Endothelial cell of umbilical vein (primary cell): ENCODE data around the gene DKK3.

Experiments used
- CTCF ChIP-seq, 2 donors: IDR thresholded peaks; 1 replicate in 1 of 2; 2 replicates in 1 of 2; pipeline ENCODE4 v1.5.1; 2011; ENCODE audit warnings: low read length in 2 of 2, mild to moderate bottlenecking in 2 of 2, moderate library complexity in 2 of 2, control low read depth in 1 of 2, inconsistent platforms in 1 of 2, low read depth in 1 of 2; ENCODE audit not compliant: insufficient read depth in 1 of 2; ENCODE audit errors: extremely low read depth in 1 of 2
- EZH2 ChIP-seq: IDR thresholded peaks from 2 replicates; pipeline ENCODE4 v1.6.1; 2012; ENCODE audit warnings: borderline replicate concordance, low read depth, mild to moderate bottlenecking, moderate library complexity, low read length, inconsistent platforms; ENCODE audit not compliant: severe bottlenecking
- JUN ChIP-seq: IDR thresholded peaks from 2 replicates; pipeline ENCODE4 v1.6.1; 2011; ENCODE audit warnings: borderline replicate concordance, low read depth; ENCODE audit not compliant: insufficient read length, insufficient read depth
- MAX ChIP-seq: IDR thresholded peaks from 2 replicates; pipeline ENCODE4 v1.6.1; 2011; ENCODE audit not compliant: insufficient read depth, insufficient read length
- MYC ChIP-seq: IDR thresholded peaks from one replicate; pipeline ENCODE4 v1.6.1; 2011; ENCODE audit warnings: mild to moderate bottlenecking, low read depth, low read length
- POLR2A ChIP-seq: IDR thresholded peaks from 2 replicates; pipeline ENCODE4 v1.6.1; 2012; ENCODE audit warnings: low read depth, mild to moderate bottlenecking, control low read depth, low read length
- POLR2AphosphoS5 ChIP-seq: IDR thresholded peaks from 2 replicates; pipeline ENCODE4 v1.6.1; 2012; ENCODE audit warnings: low read depth, mild to moderate bottlenecking, control low read depth, low read length, moderate library complexity; ENCODE audit not compliant: insufficient read depth

GRCh38 chr11:11973361-11973800 lies 35.0 kb downstream of the DKK3 start:
- no peak for TF ChIP-seq JUN
- TF ChIP-seq EZH2: no peak
- no peak for TF ChIP-seq POLR2A
- TF ChIP-seq POLR2AphosphoS5: no peak
- TF ChIP-seq MAX: no peak
- no peak for TF ChIP-seq CTCF (IDR thresholded peaks at IDR 0.05; ENCODE audit: extremely low read depth in 1 of 2, insufficient read depth in 1 of 2, low read depth in 1 of 2, low read length in 2 of 2)
- TF ChIP-seq MYC: no peak
